ENCODE results near the gene STKLD1. TPM values are rescaled to one million over a fixed set of nuclear protein-coding genes. Genes with fewer than 3 reads are reported as not detected.
A peak's percentile ranks its signal among the peaks of the same experiment; 100 is the strongest.

Gene STKLD1
- total and polyA plus RNA-seq, 2 experiments from 2014 or later, result 2.2 to 5.1 TPM

- no peak for TF ChIP-seq CTCF (IDR thresholded peaks at IDR 0.05; ENCODE audit: low read depth, low read length)
- Histone ChIP-seq H3K36me3 (no peaks in the 10 kb centered on the region), H3K9me3 (ENCODE audit: low read depth) (no peaks in the 10 kb centered on the region), H3K27ac (no peak overlapping the region), H3K4me1 (ENCODE audit: low read depth) (no peaks in the 10 kb centered on the region), H3K27me3 (no peaks in the 10 kb centered on the region), H3K4me3 (no peak overlapping the region)
- DNase-seq (ENCODE audit: low read depth in 1 of 2, low spot score in 1 of 2), result no peak
These were observed 8.7 kb downstream of the STKLD1 start for GRCh38 chr9:133384736-133385321.

- Histone ChIP-seq H3K9me3 (ENCODE audit: low read depth) (no peaks in the 10 kb centered on the region), H3K4me1 (ENCODE audit: low read depth) (no peaks in the 10 kb centered on the region), H3K4me3 (no peak overlapping the region), H3K36me3 (no peaks in the 10 kb centered on the region), H3K27ac (no peak overlapping the region), H3K27me3 (no peaks in the 10 kb centered on the region)
- DNase-seq (ENCODE audit: low read depth in 1 of 2, low spot score in 1 of 2), result no peak
- no peak for TF ChIP-seq CTCF (IDR thresholded peaks at IDR 0.05; ENCODE audit: low read depth, low read length)
These were observed 9.3 kb downstream of the STKLD1 start for GRCh38 chr9:133385452-133385851.

GRCh38 chr9:133386338-133386737 is 10.2 kb downstream of the STKLD1 start:
- TF ChIP-seq CTCF (IDR thresholded peaks at IDR 0.05; ENCODE audit: low read depth, low read length), result no peak
- H3K9me3 ChIP-seq (ENCODE audit: low read depth), result no peaks in the 10 kb centered on the region
- H3K36me3 ChIP-seq, result no peaks in the 10 kb centered on the region
- no peaks in the 10 kb centered on the region for H3K4me1 ChIP-seq (ENCODE audit: low read depth)
- H3K27ac ChIP-seq, result no peak overlapping the region
- no peaks in the 10 kb centered on the region for H3K27me3 ChIP-seq
- peak in 1 of 2 donors; percentile 14 for DNase-seq (ENCODE audit: low read depth in 1 of 2, low spot score in 1 of 2)
- no peak overlapping the region for H3K4me3 ChIP-seq

GRCh38 chr9:133387680-133388079 is 11.5 kb downstream of the STKLD1 start:
- Histone ChIP-seq H3K36me3 (no peaks in the 10 kb centered on the region), H3K4me3 (no peak overlapping the region), H3K27me3 (no peaks in the 10 kb centered on the region), H3K9me3 (ENCODE audit: low read depth) (no peaks in the 10 kb centered on the region), H3K27ac (no peak overlapping the region), H3K4me1 (ENCODE audit: low read depth) (no peaks in the 10 kb centered on the region)
- no peak for DNase-seq (ENCODE audit: low read depth in 1 of 2, low spot score in 1 of 2)
- TF ChIP-seq CTCF (IDR thresholded peaks at IDR 0.05; ENCODE audit: low read depth, low read length), result no peak

GRCh38 chr9:133389025-133389557 is 12.9 kb downstream of the STKLD1 start:
- no peak overlapping the region for H3K27ac ChIP-seq

More at GRCh38 chr9:133389025-133389557, 12.9 kb downstream of the STKLD1 start:
- Histone ChIP-seq H3K4me3 (no peak overlapping the region), H3K36me3 (no peaks in the 10 kb centered on the region), H3K4me1 (ENCODE audit: low read depth) (no peaks in the 10 kb centered on the region), H3K27me3 (no peaks in the 10 kb centered on the region), H3K9me3 (ENCODE audit: low read depth) (no peaks in the 10 kb centered on the region)
- no peak for TF ChIP-seq CTCF (IDR thresholded peaks at IDR 0.05; ENCODE audit: low read depth, low read length)
- DNase-seq (ENCODE audit: low read depth in 1 of 2, low spot score in 1 of 2), result no peak
